ENCODE results near the gene CIAO1. TPM values are rescaled to one million over a fixed set of nuclear protein-coding genes. Genes with fewer than 3 reads are reported as not detected.

CIAO1 gene
- total RNA-seq, 1 experiment from 2014 or later = 82.8 TPM

DNA sequence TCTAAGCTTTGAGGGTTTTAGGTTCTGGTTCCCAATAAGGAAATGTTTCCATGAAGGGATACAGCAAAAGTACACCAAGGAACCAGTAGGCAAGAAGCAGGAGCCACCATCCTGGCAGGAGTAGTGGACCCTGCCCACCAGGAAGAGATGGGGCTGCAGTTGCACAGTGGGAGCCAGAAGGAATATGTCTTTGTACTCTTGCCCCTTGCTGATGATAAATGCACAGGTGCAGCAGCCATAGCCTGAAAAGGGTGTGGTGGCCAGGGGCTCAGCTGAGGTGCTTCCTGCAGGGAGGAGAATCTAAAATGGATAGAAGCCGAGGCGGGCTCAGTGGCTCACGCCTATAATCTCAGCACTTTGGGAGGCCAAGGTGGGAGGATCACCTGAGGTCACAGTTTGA lies 27.8 kb upstream of the CIAO1 start:
- TF ChIP-seq CREM (CRISPR knock-in tag; IDR thresholded peaks at IDR 0.05) = no peak
- TF ChIP-seq NR2C2 (CRISPR knock-in tag; IDR thresholded peaks at IDR 0.05) = no peak
- TF ChIP-seq, protein P1, sequence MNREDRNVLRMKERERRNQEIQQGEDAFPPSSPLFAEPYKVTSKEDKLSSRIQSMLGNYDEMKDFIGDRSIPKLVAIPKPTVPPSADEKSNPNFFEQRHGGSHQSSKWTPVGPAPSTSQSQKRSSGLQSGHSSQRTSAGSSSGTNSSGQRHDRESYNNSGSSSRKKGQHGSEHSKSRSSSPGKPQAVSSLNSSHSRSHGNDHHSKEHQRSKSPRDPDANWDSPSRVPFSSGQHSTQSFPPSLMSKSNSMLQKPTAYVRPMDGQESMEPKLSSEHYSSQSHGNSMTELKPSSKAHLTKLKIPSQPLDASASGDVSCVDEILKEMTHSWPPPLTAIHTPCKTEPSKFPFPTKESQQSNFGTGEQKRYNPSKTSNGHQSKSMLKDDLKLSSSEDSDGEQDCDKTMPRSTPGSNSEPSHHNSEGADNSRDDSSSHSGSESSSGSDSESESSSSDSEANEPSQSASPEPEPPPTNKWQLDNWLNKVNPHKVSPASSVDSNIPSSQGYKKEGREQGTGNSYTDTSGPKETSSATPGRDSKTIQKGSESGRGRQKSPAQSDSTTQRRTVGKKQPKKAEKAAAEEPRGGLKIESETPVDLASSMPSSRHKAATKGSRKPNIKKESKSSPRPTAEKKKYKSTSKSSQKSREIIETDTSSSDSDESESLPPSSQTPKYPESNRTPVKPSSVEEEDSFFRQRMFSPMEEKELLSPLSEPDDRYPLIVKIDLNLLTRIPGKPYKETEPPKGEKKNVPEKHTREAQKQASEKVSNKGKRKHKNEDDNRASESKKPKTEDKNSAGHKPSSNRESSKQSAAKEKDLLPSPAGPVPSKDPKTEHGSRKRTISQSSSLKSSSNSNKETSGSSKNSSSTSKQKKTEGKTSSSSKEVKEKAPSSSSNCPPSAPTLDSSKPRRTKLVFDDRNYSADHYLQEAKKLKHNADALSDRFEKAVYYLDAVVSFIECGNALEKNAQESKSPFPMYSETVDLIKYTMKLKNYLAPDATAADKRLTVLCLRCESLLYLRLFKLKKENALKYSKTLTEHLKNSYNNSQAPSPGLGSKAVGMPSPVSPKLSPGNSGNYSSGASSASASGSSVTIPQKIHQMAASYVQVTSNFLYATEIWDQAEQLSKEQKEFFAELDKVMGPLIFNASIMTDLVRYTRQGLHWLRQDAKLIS (CRISPR knock-in tag; IDR thresholded peaks at IDR 0.05; ENCODE audit: borderline replicate concordance) = no peak
- TF ChIP-seq TEAD4 (CRISPR knock-in tag; IDR thresholded peaks at IDR 0.05) = no peak
- TF ChIP-seq, protein P2, sequence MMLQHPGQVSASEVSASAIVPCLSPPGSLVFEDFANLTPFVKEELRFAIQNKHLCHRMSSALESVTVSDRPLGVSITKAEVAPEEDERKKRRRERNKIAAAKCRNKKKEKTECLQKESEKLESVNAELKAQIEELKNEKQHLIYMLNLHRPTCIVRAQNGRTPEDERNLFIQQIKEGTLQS (CRISPR knock-in tag; conservative IDR thresholded peaks at IDR 0.05) = no peak
- TF ChIP-seq NFATC4 (CRISPR knock-in tag; IDR thresholded peaks at IDR 0.05) = no peak
- no peak for TF ChIP-seq GRHL2 (CRISPR knock-in tag; IDR thresholded peaks at IDR 0.05; ENCODE audit: insufficient replicate concordance, severe bottlenecking)
- no peak for TF ChIP-seq ETV6 (CRISPR knock-in tag; IDR thresholded peaks at IDR 0.05)
- TF ChIP-seq ZNF232 (CRISPR knock-in tag; IDR thresholded peaks at IDR 0.05) = no peak
- TF ChIP-seq ZNF423 (CRISPR knock-in tag; IDR thresholded peaks at IDR 0.05) = no peak
- no peak for TF ChIP-seq GABPB1 (CRISPR knock-in tag; IDR thresholded peaks at IDR 0.05)
- no peak for TF ChIP-seq ZNF263 (CRISPR knock-in tag; IDR thresholded peaks at IDR 0.05; ENCODE audit: low read depth)
- POLR2A ChIA-PET = no interaction called here

GRCh38 chr2:96239091-96239490 lies 26.9 kb upstream of the CIAO1 start:
- Mint-ChIP-seq H3K9me3 (no peaks in the 10 kb centered on the region), H3K36me3 (no peaks in the 10 kb centered on the region), H3K4me3 (no peak overlapping the region), H3K27ac (no peak overlapping the region), H3K27me3 (ENCODE audit: low read depth) (no peaks in the 10 kb centered on the region), H3K4me1 (peaks cover 11% of the 10 kb centered on the region)
- TF ChIP-seq JUN (CRISPR knock-in tag; IDR thresholded peaks at IDR 0.05) (no peak), ZNF317 (CRISPR knock-in tag; IDR thresholded peaks at IDR 0.05; ENCODE audit: borderline replicate concordance, low read depth) (no peak), KAT7 (CRISPR knock-in tag; IDR thresholded peaks at IDR 0.05; ENCODE audit: borderline replicate concordance) (no peak), NFYB (CRISPR knock-in tag; conservative IDR thresholded peaks at IDR 0.05; ENCODE audit: low read depth) (no peak), CREB1 (CRISPR knock-in tag; IDR thresholded peaks at IDR 0.05) (no peak), ELF4 (CRISPR knock-in tag; IDR thresholded peaks at IDR 0.05; ENCODE audit: low read depth) (no peak), JAZF1 (CRISPR knock-in tag; IDR thresholded peaks at IDR 0.05) (no peak), ERG (CRISPR knock-in tag; IDR thresholded peaks at IDR 0.05) (no peak)
- ChIA-PET POLR2A (interaction anchor here (1.2 kb wide), 1 partner anchor 30 kb away, joined by 3 read pairs; the partner anchor contains the start of gene STARD7), CTCF (interaction anchor here (0.9 to 1.3 kb wide), 2 partner anchors 22 to 246 kb away, joined by 4 to 6 read pairs; no protein-coding TSS in a partner anchor)
- ATAC-seq (no peak), DNase-seq (ENCODE audit: low spot score) (no peak)

More for the DNA sequence above, 27.8 kb upstream of the CIAO1 start:
- Mint-ChIP-seq H3K27me3 (ENCODE audit: low read depth) (no peaks in the 10 kb centered on the region), H3K9me3 (no peaks in the 10 kb centered on the region), H3K4me1 (peaks cover 13% of the 10 kb centered on the region), H3K36me3 (no peaks in the 10 kb centered on the region), H3K4me3 (no peak overlapping the region), H3K27ac (no peak overlapping the region)
- CTCF ChIA-PET = no interaction called here
- no peak for DNase-seq (ENCODE audit: low spot score)
- no peak for ATAC-seq

Measured in WTC11 (cell line).